Endothelial cell (in vitro differentiated cells): Measurements from ENCODE around the gene PIK3CA. TPM values are rescaled to one million over a fixed set of nuclear protein-coding genes. Genes with fewer than 3 reads are reported as not detected.
A peak's percentile ranks its signal among the peaks of the same experiment; 100 is the strongest.

Experiments used
- DNase-seq: peaks from one replicate; pipeline ENCODE4 v3.0.0; 2021; ENCODE audit warnings: low spot score
- H3K27ac Mint-ChIP-seq: one replicate; pipeline ENCODE4 v1.8.0; 2021; ENCODE audit warnings: mixed read lengths, inconsistent platforms; ENCODE audit not compliant: unreplicated experiment
- H3K27me3 Mint-ChIP-seq: one replicate; pipeline ENCODE4 v1.8.0; 2021; ENCODE audit warnings: mild to moderate bottlenecking, moderate library complexity, mixed read lengths, inconsistent platforms; ENCODE audit not compliant: unreplicated experiment
- H3K36me3 Mint-ChIP-seq: one replicate; pipeline ENCODE4 v1.8.0; 2021; ENCODE audit warnings: mild to moderate bottlenecking, low read depth, mixed read lengths, inconsistent platforms; ENCODE audit not compliant: unreplicated experiment
- H3K4me1 Mint-ChIP-seq: one replicate; pipeline ENCODE4 v1.8.0; 2021; ENCODE audit warnings: mild to moderate bottlenecking, mixed read lengths, inconsistent platforms; ENCODE audit not compliant: unreplicated experiment
- H3K4me3 Mint-ChIP-seq: one replicate; pipeline ENCODE4 v1.8.0; 2021; ENCODE audit warnings: mild to moderate bottlenecking, mixed read lengths, inconsistent platforms; ENCODE audit not compliant: unreplicated experiment
- H3K9me3 Mint-ChIP-seq: one replicate; pipeline ENCODE4 v1.8.0; 2021; ENCODE audit warnings: mixed read lengths, inconsistent platforms; ENCODE audit not compliant: unreplicated experiment
- total RNA-seq: library from RNA; stranded (reverse); fragmentation: NEBNext Ultra II Directional; extraction: Animal tissue kit (Norgen Biotek cat#: 25700); gene quantifications from one replicate; pipeline ENCODE4 v1.2.1, GENCODE V29; 2021; ENCODE audit not compliant: unreplicated experiment
- TF ChIP-seq, protein P1 (sequence below): fragments of 200-600 bp; sonication (generic); IDR thresholded peaks from one replicate; pipeline ENCODE4 v1.5.0; 2021; ENCODE audit warnings: antibody characterized with exemption; ENCODE audit not compliant: unreplicated experiment

Gene PIK3CA
- total RNA-seq, 1 donor from 2014 or later: 26.7 TPM

DNA sequence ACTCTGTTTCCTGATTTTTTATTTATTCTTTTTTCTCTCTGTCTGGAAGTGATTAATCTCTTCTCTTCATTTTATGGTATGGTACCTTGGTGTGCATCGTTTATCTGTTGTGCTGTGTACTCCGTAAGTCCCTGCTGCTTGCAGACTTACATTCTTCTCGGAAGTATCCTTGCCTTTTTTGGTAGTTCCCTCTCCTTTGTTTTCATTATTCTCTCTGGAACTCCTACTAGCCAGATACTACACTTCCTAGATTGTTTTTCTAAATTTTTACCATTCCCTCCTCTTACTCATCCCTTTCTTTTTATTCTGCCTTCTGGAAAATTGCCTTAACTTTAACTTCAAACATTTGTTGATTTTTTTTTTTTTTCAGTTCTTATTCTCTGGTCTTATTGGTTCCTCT, 27.2 kb downstream of the PIK3CA start:
- H3K9me3 Mint-ChIP-seq: no peaks in the 10 kb centered on the region
- H3K4me1 Mint-ChIP-seq: peaks cover 22% of the 10 kb centered on the region
- H3K36me3 Mint-ChIP-seq: no peaks in the 10 kb centered on the region
- TF ChIP-seq, protein P1, sequence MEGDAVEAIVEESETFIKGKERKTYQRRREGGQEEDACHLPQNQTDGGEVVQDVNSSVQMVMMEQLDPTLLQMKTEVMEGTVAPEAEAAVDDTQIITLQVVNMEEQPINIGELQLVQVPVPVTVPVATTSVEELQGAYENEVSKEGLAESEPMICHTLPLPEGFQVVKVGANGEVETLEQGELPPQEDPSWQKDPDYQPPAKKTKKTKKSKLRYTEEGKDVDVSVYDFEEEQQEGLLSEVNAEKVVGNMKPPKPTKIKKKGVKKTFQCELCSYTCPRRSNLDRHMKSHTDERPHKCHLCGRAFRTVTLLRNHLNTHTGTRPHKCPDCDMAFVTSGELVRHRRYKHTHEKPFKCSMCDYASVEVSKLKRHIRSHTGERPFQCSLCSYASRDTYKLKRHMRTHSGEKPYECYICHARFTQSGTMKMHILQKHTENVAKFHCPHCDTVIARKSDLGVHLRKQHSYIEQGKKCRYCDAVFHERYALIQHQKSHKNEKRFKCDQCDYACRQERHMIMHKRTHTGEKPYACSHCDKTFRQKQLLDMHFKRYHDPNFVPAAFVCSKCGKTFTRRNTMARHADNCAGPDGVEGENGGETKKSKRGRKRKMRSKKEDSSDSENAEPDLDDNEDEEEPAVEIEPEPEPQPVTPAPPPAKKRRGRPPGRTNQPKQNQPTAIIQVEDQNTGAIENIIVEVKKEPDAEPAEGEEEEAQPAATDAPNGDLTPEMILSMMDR: no peak
- H3K27ac Mint-ChIP-seq: peak overlapping the region; percentile 98
- H3K4me3 Mint-ChIP-seq: peak overlapping the region; percentile 62
- peaks cover 2% of the 10 kb centered on the region for H3K27me3 Mint-ChIP-seq
- DNase-seq: no peak

DNA sequence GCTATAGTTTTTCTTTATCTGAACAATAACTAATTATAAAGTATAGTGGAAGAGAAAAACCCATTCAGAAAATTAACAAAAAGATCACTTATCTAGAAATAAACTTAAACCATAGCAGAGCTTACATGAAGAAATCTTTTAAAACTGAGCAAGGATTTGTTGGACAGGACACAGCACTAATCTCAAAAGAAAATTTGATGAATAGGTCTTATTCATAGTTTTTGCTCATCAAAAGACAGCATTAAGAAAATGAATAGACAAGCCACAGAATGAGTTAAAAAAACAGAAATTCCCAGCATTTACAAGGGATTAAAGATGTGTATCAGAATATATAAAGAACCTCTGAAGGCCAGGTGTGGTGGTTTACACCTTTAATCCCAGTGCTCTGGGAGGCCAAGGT, 29.5 kb downstream of the PIK3CA start:
- peaks cover 2% of the 10 kb centered on the region for H3K27me3 Mint-ChIP-seq
- DNase-seq: no peak
- H3K9me3 Mint-ChIP-seq: no peaks in the 10 kb centered on the region
- no peaks in the 10 kb centered on the region for H3K36me3 Mint-ChIP-seq
- no peak overlapping the region for H3K27ac Mint-ChIP-seq
- H3K4me1 Mint-ChIP-seq: peaks cover 18% of the 10 kb centered on the region
- TF ChIP-seq, protein P1: no peak
- H3K4me3 Mint-ChIP-seq: no peak overlapping the region

DNA sequence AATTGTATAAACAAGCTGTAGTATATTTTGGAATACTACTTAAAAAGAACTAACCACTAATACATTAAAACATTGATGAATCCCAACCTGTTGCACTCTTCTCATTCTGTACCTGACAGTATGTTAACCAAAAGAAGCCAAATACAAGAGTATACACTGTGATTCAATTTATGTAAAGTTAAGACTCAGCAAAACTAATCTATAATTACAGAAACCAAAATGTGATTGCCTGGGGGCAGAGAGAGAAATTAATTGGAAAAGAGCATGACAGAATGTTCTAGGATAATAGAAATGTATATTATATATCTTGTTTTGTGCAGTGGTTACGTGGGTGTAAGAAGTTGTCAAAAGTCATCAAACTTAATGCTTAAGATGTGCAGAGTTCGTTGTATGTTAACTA, 31.1 kb downstream of the PIK3CA start:
- peaks cover 18% of the 10 kb centered on the region for H3K4me1 Mint-ChIP-seq
- H3K27ac Mint-ChIP-seq: no peak overlapping the region
- no peak overlapping the region for H3K4me3 Mint-ChIP-seq
- peaks cover 2% of the 10 kb centered on the region for H3K27me3 Mint-ChIP-seq
- no peaks in the 10 kb centered on the region for H3K36me3 Mint-ChIP-seq
- no peaks in the 10 kb centered on the region for H3K9me3 Mint-ChIP-seq
- TF ChIP-seq, protein P1: no peak
- no peak for DNase-seq

DNA sequence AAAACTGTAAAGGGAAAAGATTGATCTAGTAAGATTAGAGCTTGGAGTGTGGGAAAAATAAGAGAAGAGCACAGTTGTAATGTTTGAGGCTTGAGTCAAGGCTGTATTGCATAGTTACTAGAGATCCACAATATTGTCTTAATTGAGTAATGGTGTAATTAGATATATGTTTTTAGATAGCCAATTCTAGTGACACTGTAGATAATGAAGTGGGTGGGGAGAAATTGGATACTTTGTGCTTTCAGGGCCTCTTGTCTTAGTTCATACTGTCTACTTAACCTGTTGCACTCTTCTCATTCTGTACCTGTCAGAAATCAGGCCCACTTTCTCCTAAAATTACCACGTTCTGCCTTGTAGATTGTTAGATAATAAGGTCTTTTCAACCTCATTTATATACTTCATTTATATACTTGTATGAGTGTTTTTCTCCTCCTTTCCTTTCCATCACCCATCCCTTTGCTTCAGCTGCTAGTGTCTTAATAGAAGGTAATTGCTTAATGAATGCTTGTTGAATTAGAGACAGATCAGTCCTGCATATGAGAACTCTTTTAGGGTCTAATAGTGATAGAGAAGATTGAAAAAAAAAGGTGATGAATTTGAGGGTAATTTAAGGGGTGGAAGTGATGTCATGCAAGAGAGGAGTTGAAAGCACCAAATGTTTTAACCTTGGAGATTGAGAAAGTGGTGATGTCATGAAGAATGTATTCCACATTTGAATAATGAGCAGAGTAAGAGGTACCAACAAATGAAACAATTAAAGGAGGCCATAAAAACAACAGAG, 32.0 kb downstream of the PIK3CA start:
- peaks cover 2% of the 10 kb centered on the region for H3K27me3 Mint-ChIP-seq
- no peak for DNase-seq
- no peaks in the 10 kb centered on the region for H3K9me3 Mint-ChIP-seq
- H3K27ac Mint-ChIP-seq: no peak overlapping the region
- TF ChIP-seq, protein P1: no peak
- no peaks in the 10 kb centered on the region for H3K36me3 Mint-ChIP-seq
- peaks cover 16% of the 10 kb centered on the region for H3K4me1 Mint-ChIP-seq
- H3K4me3 Mint-ChIP-seq: no peak overlapping the region

DNA sequence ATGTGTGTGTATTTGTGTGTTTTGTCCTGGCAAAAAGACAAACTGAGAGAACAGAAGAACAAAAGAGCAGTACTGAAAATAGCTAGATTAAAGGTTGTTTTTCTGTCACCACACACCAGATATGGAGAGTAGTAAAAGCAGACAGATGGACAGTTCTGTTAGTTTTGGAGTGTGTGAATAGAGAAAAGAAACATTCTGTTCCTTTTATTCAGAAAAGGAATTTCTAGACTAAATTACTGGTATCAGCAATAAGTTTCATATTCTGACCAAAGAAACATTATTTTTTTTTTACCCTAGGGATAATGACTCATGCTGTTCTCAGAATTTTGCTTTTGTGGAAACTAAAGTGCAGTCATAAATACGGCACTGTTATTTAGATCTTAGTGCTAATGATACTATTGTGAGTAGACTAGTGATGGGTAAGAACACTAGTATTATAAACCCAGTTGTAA, 32.9 kb downstream of the PIK3CA start:
- TF ChIP-seq, protein P1: no peak
- Mint-ChIP-seq H3K36me3 (no peaks in the 10 kb centered on the region), H3K4me1 (peaks cover 14% of the 10 kb centered on the region), H3K9me3 (no peaks in the 10 kb centered on the region), H3K27me3 (no peaks in the 10 kb centered on the region), H3K4me3 (no peak overlapping the region), H3K27ac (no peak overlapping the region)
- DNase-seq: no peak
